K562 (cell line): ENCODE measurements around the gene GET3. TPM values are rescaled to one million over a fixed set of nuclear protein-coding genes. Genes with fewer than 3 reads are reported as not detected.

Experiments
- DIDO1 ChIP-seq: fragments of 450-650 bp; IDR thresholded peaks from 2 replicates; pipeline ENCODE4 v1.6.1; 2016; ENCODE audit warnings: low read depth, missing biosample characterization, missing genetic modification characterization
- HDGF ChIP-seq: fragments of 450-650 bp; IDR thresholded peaks from 2 replicates; pipeline ENCODE4 v1.6.1; 2016
- NRF1 ChIP-seq, 2 experiments: fragments of 450-650 bp; IDR thresholded peaks in 1 of 2; conservative IDR thresholded peaks in 1 of 2; 2 replicates each; pipeline ENCODE4 v1.6.1; 2014; ENCODE audit warnings: mild to moderate bottlenecking in 2 of 2
- POLR2A ChIP-seq: fragments of 450-650 bp; conservative IDR thresholded peaks from 2 replicates; pipeline ENCODE4 v1.6.1; 2016
- POLR2B ChIP-seq: fragments of 450-650 bp; IDR thresholded peaks from 2 replicates; pipeline ENCODE4 v1.6.1; 2018; ENCODE audit warnings: low read depth; ENCODE audit not compliant: partially characterized antibody
- SMARCC2 ChIP-seq: fragments of 450-650 bp; IDR thresholded peaks from 2 replicates; pipeline ENCODE4 v1.6.1; 2017; ENCODE audit warnings: antibody characterized with exemption, moderate library complexity, mild to moderate bottlenecking, low read depth
- SMARCE1 ChIP-seq: fragments of 450-650 bp; IDR thresholded peaks from 2 replicates; pipeline ENCODE4 v1.7.1; 2016; ENCODE audit warnings: mild to moderate bottlenecking
- SP1 ChIP-seq: sonication (generic); formaldehyde crosslinking; IDR thresholded peaks from 2 replicates; pipeline ENCODE4 v1.8.1; 2022; ENCODE audit warnings: mild to moderate bottlenecking, missing genetic modification reagents
- SPI1 ChIP-seq: IDR thresholded peaks from 2 replicates; pipeline ENCODE4 v1.6.1; 2011; ENCODE audit warnings: low read depth, low read length, control low read depth, borderline replicate concordance
- SREBF1 ChIP-seq: fragments of 150-350 bp; IDR thresholded peaks from 2 replicates; pipeline ENCODE4 v1.6.1; 2014; ENCODE audit warnings: antibody characterized with exemption, low read depth, low read length, borderline replicate concordance
- TFAM ChIP-seq: fragments of 250-450 bp; sonication (Bioruptor Pico); conservative IDR thresholded peaks from 2 replicates; pipeline ENCODE4 v1.5.0; 2021; ENCODE audit warnings: mild to moderate bottlenecking, moderate library complexity
- YY1 ChIP-seq, 3 experiments: IDR thresholded peaks; 2 replicates each; pipeline ENCODE4 v1.6.1; 2011; ENCODE audit warnings: low read length in 2 of 3, mild to moderate bottlenecking in 2 of 3, moderate library complexity in 2 of 3, borderline replicate concordance in 1 of 3, control low read depth in 1 of 3, low read depth in 1 of 3; ENCODE audit not compliant: insufficient read depth in 3 of 3, insufficient replicate concordance in 2 of 3, control insufficient read depth in 1 of 3, insufficient read length in 1 of 3; ENCODE audit errors: extremely low read depth in 1 of 3
- polyA plus RNA-seq, 8 experiments: library from polyadenylated mRNA; depleted of rRNA in 4 of 8; stranded (reverse) in 5 of 8; unstranded in 3 of 8; fragments of >200 nt; fragmentation: Nextera tagmentation in 2 of 8; fragmentation: Illumina TruSeq in 1 of 8; extraction: Ambion mirVana in 2 of 8; extraction: Trizol in 1 of 8; gene quantifications; 2 replicates each; pipeline versions ENCODE4 v1.2.1 to v1.2.3, GENCODE V29; 2011 to 2014; ENCODE audit warnings: inconsistent platforms in 1 of 8, missing spikeins in 1 of 8
- total RNA-seq, 7 experiments: library from RNA; depleted of rRNA in 6 of 7; stranded (reverse); fragments of >200 nt in 6 of 7; fragmentation: Illumina TruSeq in 2 of 7; extraction: Trizol in 2 of 7; gene quantifications; 2 replicates each; pipeline versions ENCODE4 v1.2.1 to v1.2.3, GENCODE V29; 2011 to 2021; ENCODE audit warnings: low replicate concordance in 1 of 7
- TF ChIP-seq, protein P1 (sequence below), 2 experiments: fragments of 450-650 bp; IDR thresholded peaks; 2 replicates each; pipeline ENCODE4 v1.6.1; 2016; ENCODE audit warnings: mild to moderate bottlenecking in 2 of 2, borderline replicate concordance in 1 of 2, low read depth in 1 of 2, moderate library complexity in 1 of 2
- TF ChIP-seq, protein P2 (sequence below): conservative IDR thresholded peaks from 2 replicates; pipeline ENCODE4 v1.6.1; 2011; ENCODE audit warnings: low read depth, mild to moderate bottlenecking, low read length; ENCODE audit not compliant: control insufficient read depth
- TF ChIP-seq, protein P3 (sequence below): sonication (generic); formaldehyde crosslinking; IDR thresholded peaks from 2 replicates; pipeline ENCODE4 v1.4.0; 2020; ENCODE audit warnings: mild to moderate bottlenecking, missing genetic modification reagents

GET3 gene
- total and polyA plus RNA-seq, 9 of the 15 experiments (the other 6 are each of a cell fraction or from before 2014, with no cell fraction given) = 8.3 to 83.5 (median 51.8) TPM

DNA sequence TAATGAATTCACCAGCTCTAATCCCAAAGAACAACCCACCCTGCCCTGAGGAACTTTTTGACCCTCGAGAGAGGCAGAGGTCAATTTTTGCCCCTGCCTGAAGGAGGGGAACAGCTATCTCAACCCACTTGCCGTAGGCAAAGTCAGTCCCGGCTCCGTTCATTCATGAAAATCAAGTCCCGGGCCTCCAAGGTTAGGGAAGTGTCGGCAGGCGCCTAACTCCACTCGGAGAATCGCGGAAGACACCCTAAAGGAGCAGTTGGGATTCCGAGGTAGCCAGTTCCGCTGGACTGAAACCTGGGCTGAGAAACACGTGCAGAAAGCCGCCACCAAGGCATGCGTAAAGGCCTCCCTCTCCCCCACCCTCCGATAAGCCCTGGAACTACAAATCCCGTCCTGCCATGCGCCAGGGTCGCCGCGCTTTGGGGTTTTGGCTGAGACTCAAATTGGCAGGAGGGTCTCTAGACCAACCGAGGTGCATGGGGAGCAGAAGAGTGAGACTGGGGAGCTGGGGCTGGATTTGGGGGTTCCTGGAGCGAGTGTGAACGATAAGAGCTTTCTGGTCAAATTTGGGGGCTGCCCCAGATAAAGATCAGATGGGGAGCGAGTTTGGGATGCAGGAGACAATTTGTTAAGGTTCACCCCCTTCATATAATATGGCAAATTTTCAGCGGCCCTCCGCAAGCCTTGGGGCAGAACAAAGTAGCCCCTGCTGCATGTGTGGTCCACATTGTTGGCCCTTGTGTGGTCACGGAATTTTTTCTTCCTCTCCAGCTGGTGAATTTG lies 13.5 kb upstream of the GET3 start, which contains the start of gene TNPO2 (continued):
- TF ChIP-seq, protein P1, sequence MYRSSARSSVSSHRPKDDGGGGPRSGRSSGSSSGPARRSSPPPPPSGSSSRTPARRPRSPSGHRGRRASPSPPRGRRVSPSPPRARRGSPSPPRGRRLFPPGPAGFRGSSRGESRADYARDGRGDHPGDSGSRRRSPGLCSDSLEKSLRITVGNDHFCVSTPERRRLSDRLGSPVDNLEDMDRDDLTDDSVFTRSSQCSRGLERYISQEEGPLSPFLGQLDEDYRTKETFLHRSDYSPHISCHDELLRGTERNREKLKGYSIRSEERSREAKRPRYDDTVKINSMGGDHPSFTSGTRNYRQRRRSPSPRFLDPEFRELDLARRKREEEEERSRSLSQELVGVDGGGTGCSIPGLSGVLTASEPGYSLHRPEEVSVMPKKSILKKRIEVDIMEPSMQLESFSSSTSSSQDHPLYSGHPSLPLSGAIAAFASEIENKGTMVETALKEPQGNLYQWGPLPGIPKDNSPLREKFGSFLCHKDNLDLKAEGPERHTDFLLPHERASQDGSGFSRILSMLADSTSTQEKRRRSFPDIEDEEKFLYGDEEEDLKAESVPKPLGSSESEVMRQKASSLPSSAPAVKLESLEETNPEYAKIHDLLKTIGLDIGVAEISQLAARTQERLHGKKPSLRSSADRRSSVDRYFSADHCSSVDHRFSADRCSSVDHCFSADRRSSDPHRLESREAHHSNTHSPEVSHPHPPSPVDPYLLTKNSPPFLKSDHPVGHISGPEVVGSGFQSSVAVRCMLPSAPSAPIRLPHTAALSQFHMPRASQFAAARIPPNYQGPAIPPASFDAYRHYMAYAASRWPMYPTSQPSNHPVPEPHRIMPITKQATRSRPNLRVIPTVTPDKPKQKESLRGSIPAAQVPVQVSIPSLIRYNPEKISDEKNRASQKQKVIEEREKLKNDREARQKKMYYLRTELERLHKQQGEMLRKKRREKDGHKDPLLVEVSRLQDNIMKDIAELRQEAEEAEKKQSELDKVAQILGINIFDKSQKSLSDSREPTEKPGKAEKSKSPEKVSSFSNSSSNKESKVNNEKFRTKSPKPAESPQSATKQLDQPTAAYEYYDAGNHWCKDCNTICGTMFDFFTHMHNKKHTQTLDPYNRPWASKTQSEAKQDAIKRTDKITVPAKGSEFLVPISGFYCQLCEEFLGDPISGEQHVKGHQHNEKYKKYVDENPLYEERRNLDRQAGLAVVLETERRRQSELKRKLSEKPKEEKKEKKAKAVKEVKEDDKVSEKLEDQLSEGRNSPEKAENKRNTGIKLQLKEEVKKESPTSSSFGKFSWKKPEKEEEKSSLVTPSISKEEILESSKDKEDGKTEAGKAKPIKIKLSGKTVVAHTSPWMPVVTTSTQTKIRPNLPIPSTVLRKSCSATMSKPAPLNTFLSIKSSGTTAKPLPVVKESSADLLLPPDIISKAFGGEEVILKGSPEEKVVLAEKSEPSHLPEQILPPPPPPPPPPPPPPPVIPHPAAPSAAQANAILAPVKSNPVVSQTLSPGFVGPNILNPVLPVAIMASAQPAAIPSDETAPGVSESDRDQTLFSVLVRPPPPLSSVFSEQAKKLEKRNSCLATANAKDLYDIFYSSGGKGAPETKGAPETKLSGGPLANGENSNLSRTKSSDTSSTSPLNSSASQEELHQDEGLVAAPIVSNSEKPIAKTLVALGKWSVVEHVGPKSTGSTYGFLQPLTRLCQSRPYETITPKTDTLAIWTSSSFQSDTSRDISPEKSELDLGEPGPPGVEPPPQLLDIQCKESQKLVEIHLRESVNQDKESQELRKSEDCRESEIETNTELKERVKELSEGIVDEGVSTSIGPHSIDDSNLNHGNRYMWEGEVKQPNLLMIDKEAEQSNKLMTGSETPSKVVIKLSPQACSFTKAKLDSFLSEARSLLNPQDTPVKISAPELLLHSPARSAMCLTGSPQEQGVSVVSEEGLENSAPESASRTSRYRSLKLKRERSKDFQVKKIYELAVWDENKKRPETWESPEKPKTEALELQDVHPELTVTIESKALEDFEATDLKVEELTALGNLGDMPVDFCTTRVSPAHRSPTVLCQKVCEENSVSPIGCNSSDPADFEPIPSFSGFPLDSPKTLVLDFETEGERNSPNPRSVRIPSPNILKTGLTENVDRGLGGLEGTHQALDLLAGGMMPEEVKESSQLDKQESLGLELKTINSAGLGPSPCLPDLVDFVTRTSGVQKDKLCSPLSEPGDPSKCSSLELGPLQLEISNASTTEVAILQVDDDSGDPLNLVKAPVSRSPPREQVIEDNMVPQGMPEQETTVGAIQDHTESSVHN (IDR thresholded peaks at IDR 0.05; ENCODE audit: borderline replicate concordance in 1 of 2, low read depth in 1 of 2) = no peak
- TF ChIP-seq, protein P2, sequence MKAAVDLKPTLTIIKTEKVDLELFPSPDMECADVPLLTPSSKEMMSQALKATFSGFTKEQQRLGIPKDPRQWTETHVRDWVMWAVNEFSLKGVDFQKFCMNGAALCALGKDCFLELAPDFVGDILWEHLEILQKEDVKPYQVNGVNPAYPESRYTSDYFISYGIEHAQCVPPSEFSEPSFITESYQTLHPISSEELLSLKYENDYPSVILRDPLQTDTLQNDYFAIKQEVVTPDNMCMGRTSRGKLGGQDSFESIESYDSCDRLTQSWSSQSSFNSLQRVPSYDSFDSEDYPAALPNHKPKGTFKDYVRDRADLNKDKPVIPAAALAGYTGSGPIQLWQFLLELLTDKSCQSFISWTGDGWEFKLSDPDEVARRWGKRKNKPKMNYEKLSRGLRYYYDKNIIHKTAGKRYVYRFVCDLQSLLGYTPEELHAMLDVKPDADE = peak; percentile 94
- TF ChIP-seq SP1 (CRISPR knock-in tag) = no peak
- peak; percentile 84 for TF ChIP-seq POLR2A
- no peak for TF ChIP-seq SMARCC2
- TF ChIP-seq YY1 (IDR thresholded peaks at IDR 0.05; ENCODE audit: borderline replicate concordance in 1 of 3, control insufficient read depth in 1 of 3, extremely low read depth in 1 of 3, insufficient read depth in 3 of 3, insufficient read length in 1 of 3, insufficient replicate concordance in 2 of 3, low read depth in 1 of 3, low read length in 2 of 3) = peak in 1 of 3 experiments; percentile 54
- peak; percentile 91 to 92 for TF ChIP-seq NRF1 (conservative IDR thresholded peaks at IDR 0.05 in 1 of 2, IDR thresholded peaks at IDR 0.05 in 1 of 2)
- peak; percentile 46 for TF ChIP-seq POLR2B
- 0 out of 2 replicates have a peak, but pooled peaks have one; percentile 22 for TF ChIP-seq SPI1
- no peak; the same call in none of the 2 replicates for TF ChIP-seq DIDO1 (tag)
- no peak for TF ChIP-seq SREBF1
- no peak for TF ChIP-seq TFAM (CRISPR knock-in tag)
- TF ChIP-seq, protein P3, sequence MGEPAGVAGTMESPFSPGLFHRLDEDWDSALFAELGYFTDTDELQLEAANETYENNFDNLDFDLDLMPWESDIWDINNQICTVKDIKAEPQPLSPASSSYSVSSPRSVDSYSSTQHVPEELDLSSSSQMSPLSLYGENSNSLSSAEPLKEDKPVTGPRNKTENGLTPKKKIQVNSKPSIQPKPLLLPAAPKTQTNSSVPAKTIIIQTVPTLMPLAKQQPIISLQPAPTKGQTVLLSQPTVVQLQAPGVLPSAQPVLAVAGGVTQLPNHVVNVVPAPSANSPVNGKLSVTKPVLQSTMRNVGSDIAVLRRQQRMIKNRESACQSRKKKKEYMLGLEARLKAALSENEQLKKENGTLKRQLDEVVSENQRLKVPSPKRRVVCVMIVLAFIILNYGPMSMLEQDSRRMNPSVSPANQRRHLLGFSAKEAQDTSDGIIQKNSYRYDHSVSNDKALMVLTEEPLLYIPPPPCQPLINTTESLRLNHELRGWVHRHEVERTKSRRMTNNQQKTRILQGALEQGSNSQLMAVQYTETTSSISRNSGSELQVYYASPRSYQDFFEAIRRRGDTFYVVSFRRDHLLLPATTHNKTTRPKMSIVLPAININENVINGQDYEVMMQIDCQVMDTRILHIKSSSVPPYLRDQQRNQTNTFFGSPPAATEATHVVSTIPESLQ = peak; percentile 36; the same call in 1 of the 2 replicates
- no peak for TF ChIP-seq HDGF
- no peak for TF ChIP-seq SMARCE1
